Measurements from ENCODE around the gene FSHR. TPM values are rescaled to one million over a fixed set of nuclear protein-coding genes. Genes with fewer than 3 reads are reported as not detected.

The FSHR gene
- total and polyA plus RNA-seq, 2 donors (not counting 3 experiments of a cell fraction or from before 2014, with no cell fraction given) = not detected

GRCh38 chr2:49164729-49165128 lies 10.4 kb upstream of the FSHR start:
- H3K4me2 ChIP-seq (ENCODE audit: insufficient read depth, low read length) = no peak overlapping the region
- H3K9ac ChIP-seq (replicated peaks; ENCODE audit: extremely low read depth, insufficient read depth, low read length) = no peak overlapping the region
- POLR2A ChIA-PET = no interaction called here
- H4K20me1 ChIP-seq (replicated peaks; ENCODE audit: control insufficient read depth, extremely low read depth, insufficient read depth, low read length) = no peaks in the 10 kb centered on the region
- H3K9me3 ChIP-seq (replicated peaks; ENCODE audit: control insufficient read depth, insufficient read depth, low read length) = peaks cover 13% of the 10 kb centered on the region
- intact Hi-C loops (cut with micrococcal nuclease) (no loop called here), dilution Hi-C loops (cut with MboI; ENCODE audit: extremely low pct_ligation_motif_present, low sequenced_read_pairs) (no loop called here)
- no peaks in the 10 kb centered on the region for H3K4me1 ChIP-seq (ENCODE audit: control insufficient read depth, extremely low read depth, insufficient read depth, low read length)
- CTCF ChIA-PET = no interaction called here
- H3K79me2 ChIP-seq (ENCODE audit: control insufficient read depth, insufficient read depth, low read length) = no peaks in the 10 kb centered on the region
- no peaks in the 10 kb centered on the region for H3K36me3 ChIP-seq (ENCODE audit: control insufficient read depth in 2 of 2, extremely low read depth in 1 of 2, insufficient read depth in 2 of 2, low read length in 2 of 2)
- H3K9me1 ChIP-seq (replicated peaks; ENCODE audit: control insufficient read depth, extremely low read depth, insufficient read depth, low read length) = no peaks in the 10 kb centered on the region
- H3K27ac ChIP-seq (ENCODE audit: insufficient read depth, low read depth, low read length) = no peak overlapping the region
- no peaks in the 10 kb centered on the region for H3K27me3 ChIP-seq (ENCODE audit: control insufficient read depth in 2 of 2, insufficient read depth in 2 of 2, low read length in 2 of 2)
- DNase-seq (ENCODE audit: low read depth, low spot score) = no peak
- no peak overlapping the region for H3K4me3 ChIP-seq (replicated peaks in 1 of 3; ENCODE audit: insufficient read depth in 1 of 3, low read depth in 1 of 3, low read length in 3 of 3)
- no peak for FAIRE-seq
- no TSS peak for BruUV-seq (replicated peaks)
- no peak overlapping the region for H2AFZ ChIP-seq (ENCODE audit: low read depth, low read length)
- TF ChIP-seq GATA2 (IDR thresholded peaks at IDR 0.05; ENCODE audit: insufficient read depth, insufficient read length, low read depth, low read length) (no peak), MAX (IDR thresholded peaks at IDR 0.05; ENCODE audit: insufficient read depth, insufficient read length) (no peak), JUN (IDR thresholded peaks at IDR 0.05; ENCODE audit: borderline replicate concordance, insufficient read depth, insufficient read length, low read depth) (no peak), EZH2 (IDR thresholded peaks at IDR 0.05; ENCODE audit: borderline replicate concordance, low read depth, low read length, severe bottlenecking) (no peak), POLR2A (IDR thresholded peaks at IDR 0.05; ENCODE audit: low read depth, low read length) (no peak), POLR2AphosphoS5 (IDR thresholded peaks at IDR 0.05; ENCODE audit: insufficient read depth, low read depth, low read length) (no peak), CTCF (IDR thresholded peaks at IDR 0.05; ENCODE audit: extremely low read depth in 1 of 2, insufficient read depth in 1 of 2, low read depth in 1 of 2, low read length in 2 of 2) (no peak), MYC (IDR thresholded peaks at IDR 0.05; ENCODE audit: low read depth, low read length) (no peak), FOS (IDR thresholded peaks at IDR 0.05; ENCODE audit: borderline replicate concordance, insufficient read depth, low read length) (no peak)

Data from endothelial cell of umbilical vein (primary cell).